HepG2 (cell line): ENCODE results near the gene VDAC2. TPM values are rescaled to one million over a fixed set of nuclear protein-coding genes. Genes with fewer than 3 reads are reported as not detected.

Source experiments
- ARID5B ChIP-seq: IDR thresholded peaks from 2 replicates; pipeline ENCODE4 v1.4.0; 2020; ENCODE audit warnings: mild to moderate bottlenecking, missing genetic modification reagents
- ATF7-NPFF ChIP-seq: sonication (generic); formaldehyde crosslinking; IDR thresholded peaks from 2 replicates; pipeline ENCODE4 v1.8.1; 2023; ENCODE audit warnings: mild to moderate bottlenecking, low read depth, missing genetic modification reagents, moderate library complexity
- DRAP1 ChIP-seq: IDR thresholded peaks from 2 replicates; pipeline ENCODE4 v1.6.1; 2016; ENCODE audit warnings: missing genetic modification reagents, missing compliant biosample characterization
- RBM22 ChIP-seq: fragments of 200-400 bp; formaldehyde crosslinking; optimal IDR thresholded peaks from 2 replicates; pipeline ENCODE3; 2017; ENCODE audit warnings: mild to moderate bottlenecking, low read length, moderate library complexity
- SRSF9 ChIP-seq: fragments of 200-400 bp; formaldehyde crosslinking; IDR thresholded peaks from 2 replicates; pipeline ENCODE4 v1.6.1; 2018; ENCODE audit warnings: borderline replicate concordance, mild to moderate bottlenecking, low read depth, low read length; ENCODE audit not compliant: insufficient read depth, poor library complexity, severe bottlenecking
- ZNF558 ChIP-seq: sonication (generic); formaldehyde crosslinking; IDR thresholded peaks from 2 replicates; pipeline ENCODE4 v1.9.0; 2022; ENCODE audit warnings: mild to moderate bottlenecking, missing genetic modification reagents, borderline replicate concordance
- polyA plus RNA-seq, 8 experiments: library from polyadenylated mRNA; depleted of rRNA in 3 of 8; stranded (reverse) in 7 of 8; unstranded in 1 of 8; fragments of >200 nt; fragmentation: Illumina TruSeq in 4 of 8; extraction: Trizol in 4 of 8; gene quantifications; 2 replicates each; pipeline versions ENCODE4 v1.2.1 to v1.2.3, GENCODE V29; 2011 to 2016; ENCODE audit warnings: low read depth in 4 of 8, missing spikeins in 1 of 8, mixed read lengths in 1 of 8; ENCODE audit not compliant: insufficient read depth in 1 of 8
- total RNA-seq, 5 experiments: library from RNA; depleted of rRNA; stranded (reverse); fragments of >200 nt; fragmentation: Illumina TruSeq; extraction: Trizol; gene quantifications; 2 replicates each; pipeline ENCODE4 v1.2.3, GENCODE V29; 2016; ENCODE audit warnings: low read depth in 1 of 5
- TF ChIP-seq, protein P1 (sequence below): sonication (generic); formaldehyde crosslinking; IDR thresholded peaks from 2 replicates; pipeline ENCODE4 v1.5.1; 2020; ENCODE audit warnings: missing genetic modification reagents, mild to moderate bottlenecking, borderline replicate concordance

VDAC2 gene
- total and polyA plus RNA-seq, 2 of the 13 experiments (the other 11 are each of a cell fraction or from before 2014, with no cell fraction given), result 67.9 to 222 TPM

DNA sequence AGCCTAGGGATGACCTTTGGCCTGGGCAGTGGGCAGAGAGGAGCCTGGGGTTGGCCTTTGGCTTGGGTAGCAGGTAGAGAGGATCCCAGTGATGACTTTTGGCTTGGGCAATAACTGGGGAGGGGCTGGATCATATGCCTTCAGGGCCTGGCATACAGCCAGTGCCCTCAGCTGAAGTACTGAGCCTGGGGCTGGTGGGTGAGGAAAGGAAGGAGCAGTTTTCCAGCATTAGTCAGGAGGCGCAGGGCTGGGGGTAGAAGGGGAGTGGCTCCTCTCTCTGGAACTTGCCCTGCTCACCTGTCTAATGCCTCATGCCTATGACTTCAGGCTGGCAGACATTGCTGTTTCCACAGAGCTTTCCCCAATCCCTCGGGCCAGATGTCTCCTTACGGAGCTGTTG lies 40.3 kb downstream of the VDAC2 start (continued):
- TF ChIP-seq ARID5B (CRISPR knock-in tag), result no peak
- TF ChIP-seq RBM22, result no peak
- TF ChIP-seq, protein P1, sequence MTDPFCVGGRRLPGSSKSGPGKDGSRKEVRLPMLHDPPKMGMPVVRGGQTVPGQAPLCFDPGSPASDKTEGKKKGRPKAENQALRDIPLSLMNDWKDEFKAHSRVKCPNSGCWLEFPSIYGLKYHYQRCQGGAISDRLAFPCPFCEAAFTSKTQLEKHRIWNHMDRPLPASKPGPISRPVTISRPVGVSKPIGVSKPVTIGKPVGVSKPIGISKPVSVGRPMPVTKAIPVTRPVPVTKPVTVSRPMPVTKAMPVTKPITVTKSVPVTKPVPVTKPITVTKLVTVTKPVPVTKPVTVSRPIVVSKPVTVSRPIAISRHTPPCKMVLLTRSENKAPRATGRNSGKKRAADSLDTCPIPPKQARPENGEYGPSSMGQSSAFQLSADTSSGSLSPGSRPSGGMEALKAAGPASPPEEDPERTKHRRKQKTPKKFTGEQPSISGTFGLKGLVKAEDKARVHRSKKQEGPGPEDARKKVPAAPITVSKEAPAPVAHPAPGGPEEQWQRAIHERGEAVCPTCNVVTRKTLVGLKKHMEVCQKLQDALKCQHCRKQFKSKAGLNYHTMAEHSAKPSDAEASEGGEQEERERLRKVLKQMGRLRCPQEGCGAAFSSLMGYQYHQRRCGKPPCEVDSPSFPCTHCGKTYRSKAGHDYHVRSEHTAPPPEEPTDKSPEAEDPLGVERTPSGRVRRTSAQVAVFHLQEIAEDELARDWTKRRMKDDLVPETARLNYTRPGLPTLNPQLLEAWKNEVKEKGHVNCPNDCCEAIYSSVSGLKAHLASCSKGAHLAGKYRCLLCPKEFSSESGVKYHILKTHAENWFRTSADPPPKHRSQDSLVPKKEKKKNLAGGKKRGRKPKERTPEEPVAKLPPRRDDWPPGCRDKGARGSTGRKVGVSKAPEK, result no peak
- TF ChIP-seq SRSF9, result no peak
- TF ChIP-seq DRAP1 (CRISPR knock-in tag), result no peak
- no peak for TF ChIP-seq ATF7-NPFF
- TF ChIP-seq ZNF558 (CRISPR knock-in tag), result no peak
